ENCODE measurements around the gene HMGB3. TPM values are rescaled to one million over a fixed set of nuclear protein-coding genes. Genes with fewer than 3 reads are reported as not detected.
"Not testable (repeated sequence)": the region's sequence is repeated elsewhere in the genome, so short reads cannot be mapped to it uniquely, and the experiment has no call there.

The HMGB3 gene
- total RNA-seq, 4 donors from 2014 or later: 6.5 to 19.6 (median 12.9) TPM

DNA sequence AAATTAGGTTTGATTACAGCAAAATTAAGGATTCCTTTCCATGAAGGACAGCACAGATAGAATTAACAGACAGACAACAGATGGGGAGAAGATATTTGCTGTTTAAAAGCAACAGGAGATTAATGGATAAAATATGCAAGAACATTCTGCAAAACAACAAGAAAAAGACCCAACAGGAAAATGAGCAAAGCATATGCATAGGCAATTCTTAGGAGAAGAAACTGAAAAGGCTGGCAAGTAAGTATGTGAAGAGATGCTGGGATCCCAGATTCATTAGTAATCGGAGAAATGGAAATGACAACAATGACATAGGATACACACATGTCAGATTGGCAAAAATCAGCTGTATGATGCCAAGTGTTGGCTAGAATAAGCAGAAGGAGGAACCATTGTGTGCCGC lies 27.5 kb upstream of the HMGB3 start:
- Histone ChIP-seq H3K27me3 (no peaks in the 10 kb centered on the region), H3K36me3 (no peaks in the 10 kb centered on the region), H3K4me3 (no peak overlapping the region), H3K27ac (no peak overlapping the region), H3K9me3 (no peaks in the 10 kb centered on the region), H3K4me1 (no peaks in the 10 kb centered on the region)
- no peak for DNase-seq (ENCODE audit: low spot score in 2 of 2)
- no peak for TF ChIP-seq POLR2A (IDR thresholded peaks at IDR 0.05)
- no peak for TF ChIP-seq POLR2AphosphoS5 (IDR thresholded peaks at IDR 0.05)
- no peak for TF ChIP-seq EP300 (IDR thresholded peaks at IDR 0.05)
- TF ChIP-seq, protein P1, sequence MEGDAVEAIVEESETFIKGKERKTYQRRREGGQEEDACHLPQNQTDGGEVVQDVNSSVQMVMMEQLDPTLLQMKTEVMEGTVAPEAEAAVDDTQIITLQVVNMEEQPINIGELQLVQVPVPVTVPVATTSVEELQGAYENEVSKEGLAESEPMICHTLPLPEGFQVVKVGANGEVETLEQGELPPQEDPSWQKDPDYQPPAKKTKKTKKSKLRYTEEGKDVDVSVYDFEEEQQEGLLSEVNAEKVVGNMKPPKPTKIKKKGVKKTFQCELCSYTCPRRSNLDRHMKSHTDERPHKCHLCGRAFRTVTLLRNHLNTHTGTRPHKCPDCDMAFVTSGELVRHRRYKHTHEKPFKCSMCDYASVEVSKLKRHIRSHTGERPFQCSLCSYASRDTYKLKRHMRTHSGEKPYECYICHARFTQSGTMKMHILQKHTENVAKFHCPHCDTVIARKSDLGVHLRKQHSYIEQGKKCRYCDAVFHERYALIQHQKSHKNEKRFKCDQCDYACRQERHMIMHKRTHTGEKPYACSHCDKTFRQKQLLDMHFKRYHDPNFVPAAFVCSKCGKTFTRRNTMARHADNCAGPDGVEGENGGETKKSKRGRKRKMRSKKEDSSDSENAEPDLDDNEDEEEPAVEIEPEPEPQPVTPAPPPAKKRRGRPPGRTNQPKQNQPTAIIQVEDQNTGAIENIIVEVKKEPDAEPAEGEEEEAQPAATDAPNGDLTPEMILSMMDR (IDR thresholded peaks at IDR 0.05): no peak
- WGBS: 91% methylated on average over 2 of the region's 2 CpGs

DNA sequence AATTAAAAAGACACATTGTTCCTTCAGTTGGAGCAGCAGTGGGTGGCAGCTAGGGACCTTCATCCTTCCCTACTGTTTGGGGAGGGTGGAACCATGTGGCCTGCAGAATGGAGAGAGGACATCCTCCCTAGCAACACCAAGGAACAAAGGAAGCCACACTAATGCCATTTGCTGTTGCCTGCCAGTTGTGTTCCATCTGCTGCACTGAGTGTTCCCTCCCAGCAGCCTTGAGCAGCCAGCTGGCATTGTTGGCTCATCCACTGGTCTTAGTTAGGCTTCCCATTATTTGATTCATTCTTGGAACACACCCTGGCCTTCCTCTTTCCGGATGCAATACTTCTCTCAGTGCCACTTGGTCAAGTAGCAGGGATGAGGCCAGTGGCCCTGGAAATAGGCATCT lies 25.0 kb upstream of the HMGB3 start:
- TF ChIP-seq EP300 (IDR thresholded peaks at IDR 0.05) (no peak), POLR2A (IDR thresholded peaks at IDR 0.05) (no peak), POLR2AphosphoS5 (IDR thresholded peaks at IDR 0.05) (no peak)
- TF ChIP-seq, protein P1 (IDR thresholded peaks at IDR 0.05): no peak
- Histone ChIP-seq H3K36me3 (no peaks in the 10 kb centered on the region), H3K27ac (no peak overlapping the region), H3K27me3 (no peaks in the 10 kb centered on the region), H3K9me3 (no peaks in the 10 kb centered on the region), H3K4me1 (no peaks in the 10 kb centered on the region), H3K4me3 (no peak overlapping the region)
- DNase-seq (ENCODE audit: low spot score in 2 of 2): no peak
- 56% methylated on average over 1 of the region's 1 CpG for WGBS

DNA sequence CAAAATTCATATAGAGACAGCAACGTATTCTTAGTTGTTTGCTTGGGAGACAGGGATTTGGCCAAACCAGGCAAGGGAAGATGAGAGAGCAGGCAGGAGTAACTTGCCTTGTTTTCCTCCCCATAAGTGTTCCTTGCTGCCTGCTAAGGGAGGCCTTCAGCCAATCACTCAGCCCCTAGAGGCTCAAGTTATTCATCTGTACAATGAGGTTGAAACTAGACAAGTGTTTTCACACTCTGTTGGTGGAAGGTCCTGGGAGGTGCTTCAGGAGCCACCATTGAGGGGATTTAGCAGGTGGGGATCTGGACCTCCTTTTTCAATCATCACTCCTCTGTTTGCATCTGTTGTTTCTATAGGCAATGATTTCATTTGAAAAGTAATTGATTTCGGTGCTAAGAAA lies 23.6 kb upstream of the HMGB3 start:
- no peak overlapping the region for H3K4me3 ChIP-seq
- H3K36me3 ChIP-seq: no peaks in the 10 kb centered on the region
- TF ChIP-seq, protein P1 (IDR thresholded peaks at IDR 0.05): no peak
- no peak for DNase-seq (ENCODE audit: low spot score in 2 of 2)
- WGBS: 66% methylated on average over 2 of the region's 2 CpGs
- no peak overlapping the region for H3K27ac ChIP-seq
- no peaks in the 10 kb centered on the region for H3K9me3 ChIP-seq
- H3K4me1 ChIP-seq: no peaks in the 10 kb centered on the region
- no peaks in the 10 kb centered on the region for H3K27me3 ChIP-seq

DNA sequence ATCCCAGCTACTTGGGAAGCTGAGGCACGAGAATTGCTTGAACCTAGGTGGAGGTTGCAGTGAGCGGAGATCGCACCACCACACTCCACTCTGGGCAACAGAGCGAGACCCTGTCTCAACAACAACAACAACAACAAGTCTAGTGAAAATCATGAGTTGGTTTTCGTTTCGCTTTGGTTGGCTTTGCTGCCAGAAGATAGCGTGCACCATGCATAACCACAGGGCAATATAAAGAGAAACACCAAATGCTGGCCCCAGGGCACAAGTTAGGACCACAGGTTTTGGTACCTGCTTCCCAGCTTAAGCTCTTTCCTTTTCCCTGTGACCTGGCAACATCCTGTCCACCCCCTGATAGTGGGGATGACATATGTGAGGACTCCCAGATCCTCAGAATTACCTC lies 21.5 kb upstream of the HMGB3 start:
- H3K27ac ChIP-seq: no peak overlapping the region
- WGBS: 92% methylated on average over 7 of the region's 7 CpGs

DNA sequence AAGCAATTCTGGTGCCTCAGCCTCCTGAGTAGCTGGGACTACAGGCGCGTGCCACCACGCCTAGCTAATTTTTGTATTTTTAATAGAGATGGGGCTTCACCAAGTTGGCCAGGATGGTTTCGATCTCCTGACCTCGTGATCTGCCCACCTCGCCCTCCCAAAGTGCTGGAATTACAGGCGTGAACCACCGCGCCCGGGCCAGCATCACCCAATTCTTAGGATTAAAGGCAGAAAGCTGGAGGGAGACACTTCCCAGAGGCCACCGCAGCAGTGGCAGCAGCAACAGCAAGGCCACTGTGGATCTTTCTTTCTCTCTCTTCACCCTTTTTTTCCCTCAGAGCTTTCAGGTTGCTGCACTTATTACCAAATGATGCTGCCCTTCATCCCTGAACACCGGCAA lies 18.7 kb upstream of the HMGB3 start:
- not testable (repeated sequence) for H3K9me3 ChIP-seq; H3K27me3 ChIP-seq; H3K27ac ChIP-seq; H3K4me3 ChIP-seq; DNase-seq (ENCODE audit: low spot score in 2 of 2); H3K36me3 ChIP-seq; H3K4me1 ChIP-seq
- WGBS: 90% methylated on average over 12 of the region's 12 CpGs

More for the DNA sequence above, 21.5 kb upstream of the HMGB3 start:
- Histone ChIP-seq H3K4me1 (no peaks in the 10 kb centered on the region), H3K4me3 (no peak overlapping the region), H3K9me3 (no peaks in the 10 kb centered on the region), H3K27me3 (no peaks in the 10 kb centered on the region), H3K36me3 (no peaks in the 10 kb centered on the region)
- DNase-seq (ENCODE audit: low spot score in 2 of 2): no peak
- no peak for TF ChIP-seq EP300 (IDR thresholded peaks at IDR 0.05)
- no peak for TF ChIP-seq POLR2A (IDR thresholded peaks at IDR 0.05)
- TF ChIP-seq, protein P1 (IDR thresholded peaks at IDR 0.05): no peak
- no peak for TF ChIP-seq POLR2AphosphoS5 (IDR thresholded peaks at IDR 0.05)

DNA sequence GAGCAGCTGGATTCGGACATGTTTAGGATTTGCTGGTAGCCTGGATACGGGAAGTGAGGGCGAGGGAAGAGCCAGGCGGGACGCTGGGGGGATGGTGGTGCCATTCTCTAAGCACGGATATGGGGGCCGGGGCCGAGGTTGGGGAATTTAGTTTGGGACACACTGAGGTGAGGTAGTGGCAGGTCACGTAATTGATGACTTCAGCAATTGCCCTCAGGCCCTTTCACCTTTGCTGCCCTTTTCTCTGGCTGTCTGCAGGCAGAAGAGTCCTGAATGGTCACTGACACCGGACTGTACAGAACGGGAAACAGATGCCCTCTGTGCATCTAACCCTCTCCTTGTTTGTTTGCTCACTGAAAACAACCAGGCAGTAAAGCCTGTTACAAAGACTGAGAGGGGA lies 16.9 kb upstream of the HMGB3 start:
- Histone ChIP-seq H3K9me3 (no peaks in the 10 kb centered on the region), H3K4me1 (no peaks in the 10 kb centered on the region), H3K4me3 (no peak overlapping the region), H3K36me3 (no peaks in the 10 kb centered on the region), H3K27ac (no peak overlapping the region), H3K27me3 (no peaks in the 10 kb centered on the region)
- DNase-seq (ENCODE audit: low spot score in 2 of 2): no peak
- no peak for TF ChIP-seq POLR2A (IDR thresholded peaks at IDR 0.05)
- TF ChIP-seq EP300 (IDR thresholded peaks at IDR 0.05): no peak
- no peak for TF ChIP-seq POLR2AphosphoS5 (IDR thresholded peaks at IDR 0.05)
- TF ChIP-seq, protein P1 (IDR thresholded peaks at IDR 0.05): no peak
- WGBS: 63% methylated on average over 11 of the region's 11 CpGs
